GM12873 (cell line): ENCODE measurements around the gene SCAPER.

Experiments
- TF ChIP-seq, protein P1 (sequence below): IDR thresholded peaks from 2 replicates; pipeline ENCODE4 v1.5.1; 2012; ENCODE audit warnings: low read depth, mild to moderate bottlenecking, moderate library complexity, low read length, control low read depth; ENCODE audit not compliant: insufficient read depth; ENCODE audit errors: missing control alignments

SCAPER gene

DNA sequence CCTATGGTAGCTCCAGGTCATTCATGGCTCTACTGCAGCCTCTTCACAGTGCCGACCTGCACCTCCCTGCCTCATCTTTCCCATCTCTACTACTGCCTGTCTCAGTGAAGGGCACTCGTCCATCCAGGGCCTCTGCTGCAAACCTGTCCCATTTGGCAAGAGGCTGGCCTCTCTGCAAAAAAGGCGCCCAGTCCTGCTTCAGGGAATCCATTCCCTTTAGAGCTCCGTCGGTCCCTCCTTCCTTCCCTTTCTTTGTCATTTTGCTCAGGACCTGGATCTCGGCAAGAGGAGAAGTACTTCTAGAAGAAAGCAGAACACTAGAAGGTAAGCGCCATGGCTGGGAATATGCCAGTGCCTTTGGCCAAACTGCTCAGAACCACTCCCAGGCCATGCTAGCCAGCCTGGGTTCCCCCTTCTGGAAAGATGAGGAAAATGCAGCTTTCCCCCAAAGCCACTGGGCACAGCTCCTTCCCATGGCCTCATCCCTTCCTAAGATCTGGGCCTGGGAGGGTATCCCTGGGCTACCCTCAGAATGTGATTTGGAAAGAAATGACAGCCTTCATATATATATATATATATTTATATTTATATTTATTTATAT is 575.0 kb downstream of the SCAPER start:
- TF ChIP-seq, protein P1, sequence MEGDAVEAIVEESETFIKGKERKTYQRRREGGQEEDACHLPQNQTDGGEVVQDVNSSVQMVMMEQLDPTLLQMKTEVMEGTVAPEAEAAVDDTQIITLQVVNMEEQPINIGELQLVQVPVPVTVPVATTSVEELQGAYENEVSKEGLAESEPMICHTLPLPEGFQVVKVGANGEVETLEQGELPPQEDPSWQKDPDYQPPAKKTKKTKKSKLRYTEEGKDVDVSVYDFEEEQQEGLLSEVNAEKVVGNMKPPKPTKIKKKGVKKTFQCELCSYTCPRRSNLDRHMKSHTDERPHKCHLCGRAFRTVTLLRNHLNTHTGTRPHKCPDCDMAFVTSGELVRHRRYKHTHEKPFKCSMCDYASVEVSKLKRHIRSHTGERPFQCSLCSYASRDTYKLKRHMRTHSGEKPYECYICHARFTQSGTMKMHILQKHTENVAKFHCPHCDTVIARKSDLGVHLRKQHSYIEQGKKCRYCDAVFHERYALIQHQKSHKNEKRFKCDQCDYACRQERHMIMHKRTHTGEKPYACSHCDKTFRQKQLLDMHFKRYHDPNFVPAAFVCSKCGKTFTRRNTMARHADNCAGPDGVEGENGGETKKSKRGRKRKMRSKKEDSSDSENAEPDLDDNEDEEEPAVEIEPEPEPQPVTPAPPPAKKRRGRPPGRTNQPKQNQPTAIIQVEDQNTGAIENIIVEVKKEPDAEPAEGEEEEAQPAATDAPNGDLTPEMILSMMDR: peak; percentile 54

GRCh38 chr15:76328958-76329357 is 576.2 kb downstream of the SCAPER start:
- TF ChIP-seq, protein P1: no peak

- TF ChIP-seq, protein P1: no peak
These were observed 576.9 kb downstream of the SCAPER start for GRCh38 chr15:76328106-76328696.

DNA sequence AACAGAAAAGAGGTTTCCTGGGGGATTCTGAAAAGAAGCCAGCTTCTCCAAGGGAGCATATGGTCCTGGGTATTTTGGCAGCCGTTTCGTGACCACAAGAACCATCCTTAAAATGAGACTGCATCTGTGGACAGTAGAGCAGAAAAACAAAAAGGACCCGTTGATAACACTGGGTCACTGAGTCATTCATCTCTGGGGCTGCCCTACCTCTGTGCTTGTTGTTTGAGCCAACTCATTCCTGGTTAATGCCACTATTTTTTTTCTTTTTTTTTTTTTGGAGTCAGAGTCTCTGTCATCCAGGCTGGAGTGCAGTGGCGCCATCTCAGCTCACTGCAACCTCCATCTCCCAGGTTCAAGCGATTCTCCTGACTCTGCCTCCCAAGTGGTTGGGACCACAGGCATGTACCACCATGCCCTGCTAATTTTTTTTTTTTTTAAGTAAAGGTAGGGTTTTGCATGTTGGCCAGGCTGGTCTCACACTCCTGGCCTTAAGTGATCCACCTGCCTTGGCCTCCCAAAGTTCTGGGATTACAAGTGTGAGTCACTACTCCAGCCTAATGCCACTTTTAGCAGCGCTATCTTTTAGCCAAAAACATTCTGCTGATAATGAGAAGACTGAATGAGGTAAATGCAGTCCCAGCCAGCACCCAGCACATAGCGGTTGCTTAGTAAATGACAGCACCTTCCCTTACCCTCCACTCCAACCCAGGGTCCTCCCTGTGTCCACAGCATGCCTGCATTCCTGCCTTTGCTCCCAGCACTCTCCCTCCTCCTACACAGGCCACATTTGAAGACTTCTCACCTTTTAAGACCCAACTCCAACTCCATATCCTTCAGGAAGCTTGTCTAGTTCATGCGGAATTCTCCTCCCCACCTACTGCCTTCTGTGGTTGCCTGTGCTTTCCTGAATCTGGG is 577.7 kb downstream of the SCAPER start:
- TF ChIP-seq, protein P1: no peak

DNA sequence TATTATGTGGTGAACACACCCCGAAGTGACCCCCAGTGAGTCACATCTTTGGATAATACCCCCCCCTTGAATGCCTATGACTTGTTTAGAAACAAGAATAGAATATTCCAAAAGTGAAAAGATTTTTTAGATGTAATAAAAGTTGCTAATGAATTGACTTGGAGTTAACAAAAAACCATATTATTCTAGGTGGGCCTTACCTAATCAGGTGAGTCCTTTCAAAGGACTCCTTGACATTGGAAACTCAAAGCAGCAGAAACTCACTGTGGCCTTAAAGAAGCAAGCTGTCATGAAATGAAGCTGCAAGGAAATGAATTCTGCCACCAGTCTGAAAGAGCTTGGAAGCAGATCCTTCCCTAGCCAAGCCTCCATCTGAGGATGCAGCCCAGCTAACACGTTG is 579.4 kb downstream of the SCAPER start:
- TF ChIP-seq, protein P1: no peak

GRCh38 chr15:76324066-76324465 is 581.1 kb downstream of the SCAPER start:
- TF ChIP-seq, protein P1: no peak

- TF ChIP-seq, protein P1: no peak
These were observed 583.5 kb downstream of the SCAPER start for GRCh38 chr15:76321602-76322001.
